Stimulated activated CD8-positive, alpha-beta memory T cell treated with anti-CD3 and anti-CD28 coated beads, Interleukin-12 subunit alpha, Interleukin-12 subunit beta, amount 100 ng/mL, for 24 hours (primary cell): ENCODE measurements around the gene DMD.
"Not testable (repeated sequence)": the region's sequence is repeated elsewhere in the genome, so short reads cannot be mapped to it uniquely, and the experiment has no call there.

ENCODE experiments used
- DNase-seq: peaks from one replicate; pipeline ENCODE4 v3.0.0-alpha.2; 2020; ENCODE audit errors: extremely low read depth

The DMD gene

GRCh38 chrX:32852203-32852602 lies 359.1 kb downstream of the DMD start:
- DNase-seq, result no peak

GRCh38 chrX:32851556-32851955 lies 359.8 kb downstream of the DMD start:
- DNase-seq, result no peak

DNA sequence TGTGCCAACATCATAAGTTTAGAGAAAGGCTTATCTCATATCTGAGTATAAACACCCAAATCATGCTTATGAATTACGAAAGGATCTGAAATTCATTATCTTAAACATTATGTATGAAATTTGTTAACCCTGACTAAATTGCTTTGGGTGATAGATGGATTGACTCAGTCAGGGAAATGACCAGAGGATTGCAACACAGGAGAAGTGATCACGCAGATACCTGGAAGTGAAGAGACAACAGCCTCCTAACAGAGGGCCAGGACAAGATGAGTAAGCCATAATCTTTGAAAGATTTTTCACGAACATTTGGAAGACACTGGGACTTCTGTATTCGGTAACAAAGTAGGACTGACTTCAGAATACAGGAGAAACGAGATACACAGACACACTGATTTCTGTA lies 363.4 kb downstream of the DMD start:
- DNase-seq, result no peak

DNA sequence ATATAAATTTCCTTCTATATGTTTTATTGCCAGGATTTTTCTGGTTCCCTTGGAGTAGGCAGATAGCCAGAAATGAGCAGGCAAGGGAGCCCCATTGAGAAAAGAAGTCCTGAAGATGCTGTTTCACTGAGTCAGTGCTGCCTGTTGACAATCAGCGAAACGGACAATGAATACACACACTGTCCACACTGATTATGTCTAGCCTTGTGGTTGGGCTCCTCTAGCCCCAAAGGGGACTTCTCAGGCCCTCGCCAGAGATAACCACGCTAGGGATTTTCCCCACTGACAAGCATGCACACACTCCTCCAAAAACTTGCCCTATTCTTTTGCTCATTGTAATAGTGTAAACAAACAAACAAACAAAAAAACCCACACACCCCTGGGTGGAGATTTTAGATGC lies 369.3 kb downstream of the DMD start:
- DNase-seq, result no peak

GRCh38 chrX:32839781-32840180 lies 371.6 kb downstream of the DMD start:
- DNase-seq, result no peak

DNA sequence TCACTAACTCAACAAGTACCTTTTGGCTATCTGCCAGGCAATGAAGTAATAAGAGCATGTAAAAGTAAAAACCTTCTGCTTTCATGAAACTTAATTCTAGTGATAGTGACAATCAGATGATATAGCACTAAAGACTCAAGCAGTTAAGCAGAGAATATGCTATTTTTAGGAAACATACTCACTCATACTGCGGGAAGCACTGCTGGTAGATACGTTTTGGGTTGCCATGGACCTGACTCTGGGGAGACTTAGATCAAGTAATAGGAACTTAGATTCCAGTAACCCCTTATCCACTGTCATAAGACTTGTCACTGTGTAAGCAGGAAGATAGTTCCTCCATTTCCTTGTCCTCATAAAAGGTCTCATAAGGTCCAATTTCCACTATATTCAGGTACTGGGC lies 386.3 kb downstream of the DMD start:
- no peak for DNase-seq

DNA sequence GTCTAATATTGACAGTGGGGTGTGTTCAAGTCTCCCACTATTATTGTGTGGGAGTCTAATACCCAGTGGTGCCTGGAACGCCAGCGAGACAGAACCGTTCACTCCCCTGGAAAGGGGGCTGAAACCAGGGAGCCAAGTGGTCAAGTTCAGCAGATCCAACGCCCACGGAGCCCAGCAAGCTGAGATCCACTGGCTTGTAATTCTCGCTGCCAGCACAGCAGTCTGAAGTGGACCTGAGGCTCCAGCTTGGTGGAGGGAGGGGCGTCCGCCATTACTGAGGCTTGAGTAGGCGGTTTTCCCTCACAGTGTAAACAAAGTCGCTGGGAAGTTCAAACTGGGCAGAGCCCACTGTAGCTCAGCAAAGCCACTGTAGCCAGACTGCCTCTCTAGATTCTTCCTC lies 407.3 kb downstream of the DMD start:
- no peak for DNase-seq

DNA sequence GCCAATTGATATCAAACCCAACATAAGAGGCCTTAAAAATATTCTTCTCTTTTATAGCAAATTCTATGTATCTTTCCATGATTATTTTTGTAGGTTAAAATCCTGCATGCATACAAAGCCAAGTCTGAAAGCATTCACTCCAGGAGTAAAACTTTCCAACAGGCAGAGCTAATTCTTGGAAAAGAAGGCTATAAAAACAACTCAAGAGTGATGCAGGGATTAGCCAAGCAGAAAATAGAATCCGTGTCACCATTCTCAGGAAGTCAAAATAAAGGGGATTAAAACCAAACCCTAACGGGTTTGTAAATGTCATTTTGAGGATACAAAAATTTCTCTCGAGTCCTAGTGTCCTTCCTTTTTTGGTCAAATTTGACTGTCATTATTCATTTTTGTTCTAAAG lies 412.4 kb downstream of the DMD start:
- DNase-seq, result no peak

DNA sequence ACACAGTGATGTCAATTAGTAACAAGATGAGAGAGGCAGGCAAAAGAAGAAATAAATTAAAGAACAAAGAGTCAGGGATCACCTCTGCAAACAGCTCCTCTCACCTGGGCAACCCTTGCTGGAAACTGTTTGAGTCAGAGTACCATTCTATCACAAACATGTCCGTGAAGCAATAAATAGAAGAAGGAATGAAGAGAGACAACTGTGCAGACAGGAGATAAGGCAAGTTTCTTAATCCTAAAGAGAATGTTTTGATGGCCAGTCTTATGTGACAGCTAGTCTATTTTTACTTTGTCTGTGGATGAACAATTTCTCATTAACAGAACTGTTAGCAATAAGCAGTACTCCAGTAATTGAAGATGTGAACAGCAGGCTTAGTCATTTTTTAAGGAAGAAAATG lies 422.4 kb downstream of the DMD start:
- no peak for DNase-seq

- DNase-seq, result no peak
Measured at GRCh38 chrX:32780109-32780508, 431.2 kb downstream of the DMD start.

- no peak for DNase-seq
Measured at GRCh38 chrX:32778965-32779364, 432.4 kb downstream of the DMD start.

GRCh38 chrX:32774966-32775365 lies 436.4 kb downstream of the DMD start:
- no peak for DNase-seq

DNA sequence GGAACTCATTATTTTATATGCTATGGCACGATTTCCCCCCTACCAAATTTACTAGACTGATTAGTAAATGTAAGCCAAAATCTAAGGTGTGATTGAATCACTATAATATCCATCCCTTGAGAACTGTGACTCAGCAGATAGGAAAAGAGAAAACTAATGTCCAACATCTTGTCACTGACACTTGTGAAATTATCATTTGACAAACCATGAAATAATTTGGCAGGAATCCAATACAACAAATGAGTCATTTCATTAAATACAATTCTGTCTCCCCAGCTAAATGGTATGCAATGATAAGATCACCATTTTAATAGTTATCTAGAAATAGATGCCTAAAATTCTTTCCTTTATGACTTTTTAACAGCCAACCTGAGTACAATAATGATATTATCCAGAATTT lies 462.3 kb downstream of the DMD start:
- DNase-seq, result no peak

DNA sequence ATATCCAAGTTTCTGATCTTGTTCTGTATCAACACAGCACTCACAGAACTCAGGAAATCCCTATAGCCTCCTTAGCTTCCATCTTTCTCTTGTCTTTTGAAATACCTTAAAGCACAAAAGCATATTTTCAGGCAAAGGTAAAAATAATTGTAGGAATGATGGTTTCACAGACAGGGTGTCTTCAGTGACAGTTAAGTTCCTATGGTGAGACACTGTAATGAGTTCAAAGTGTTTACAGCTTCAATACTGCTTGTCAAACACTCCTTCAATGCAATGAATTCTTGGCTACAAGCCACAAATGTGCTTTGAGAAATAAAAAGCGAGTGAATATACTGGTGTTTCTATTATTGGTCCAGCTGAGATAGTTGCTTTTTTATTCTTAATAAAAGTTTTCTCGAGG lies 466.0 kb downstream of the DMD start:
- no peak for DNase-seq

- no peak for DNase-seq
Measured at GRCh38 chrX:32744921-32745320, 466.4 kb downstream of the DMD start.

- DNase-seq, result no peak
Measured at GRCh38 chrX:32741910-32742309, 469.4 kb downstream of the DMD start.

DNA sequence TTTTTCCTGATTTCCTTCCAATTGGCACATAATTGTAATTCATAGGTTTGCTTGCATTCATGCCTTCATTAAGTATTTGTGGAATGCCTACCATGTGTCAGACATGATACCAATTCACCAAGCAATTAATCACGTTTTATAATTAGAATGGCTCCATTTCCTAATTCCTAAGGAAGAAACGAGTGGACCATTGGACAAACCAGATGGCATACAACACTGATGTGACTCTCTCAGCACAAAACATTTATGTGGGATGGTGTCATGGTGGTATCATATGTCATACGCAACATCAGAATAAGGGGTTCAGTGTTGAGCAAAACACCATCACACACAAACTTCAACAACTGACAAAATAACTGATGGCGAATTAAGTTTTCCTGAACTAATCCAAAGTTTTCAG lies 502.8 kb downstream of the DMD start:
- no peak for DNase-seq

- DNase-seq, result not testable (repeated sequence)
Measured at GRCh38 chrX:32705385-32705784, 506.0 kb downstream of the DMD start.

DNA sequence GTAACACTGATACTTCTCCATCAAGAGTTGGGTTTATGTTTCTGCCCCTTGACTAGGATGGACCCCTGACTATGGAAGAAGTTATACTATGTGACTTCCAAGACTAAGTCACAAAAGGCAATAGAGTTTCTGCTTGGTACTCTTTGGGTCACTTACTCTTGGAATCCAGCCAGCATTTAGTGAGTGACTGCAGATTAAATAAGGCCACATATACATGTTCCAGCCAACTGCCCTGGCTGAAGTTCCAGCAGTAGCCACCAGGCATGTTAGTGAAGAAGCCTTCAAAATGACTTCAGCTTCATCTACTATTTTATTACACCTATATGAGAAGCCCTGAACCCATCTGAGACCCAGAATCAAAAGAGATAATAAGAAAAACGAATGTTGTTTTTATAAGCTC lies 524.0 kb downstream of the DMD start:
- no peak for DNase-seq

GRCh38 chrX:32678487-32678886 lies 532.9 kb downstream of the DMD start:
- DNase-seq, result no peak

DNA sequence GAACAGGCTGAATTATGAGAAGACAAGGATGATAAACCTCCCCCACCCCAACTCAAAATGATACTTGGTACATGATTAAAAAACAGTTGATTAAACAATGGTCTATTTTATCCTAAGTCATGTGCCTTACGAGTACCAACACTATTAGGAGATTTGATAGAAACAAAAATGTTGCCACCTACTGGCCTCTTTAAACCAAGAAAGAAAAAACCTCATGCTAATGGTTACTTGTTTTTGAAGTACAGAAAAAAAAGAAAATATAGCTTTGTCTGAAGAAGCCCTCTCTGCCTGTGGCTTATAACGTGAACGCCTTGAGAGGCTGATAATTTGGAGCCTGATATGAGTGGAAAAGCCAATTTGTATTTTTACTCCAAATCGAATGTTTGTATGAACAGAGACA lies 538.2 kb downstream of the DMD start:
- no peak for DNase-seq

GRCh38 chrX:32662516-32662915 lies 548.8 kb downstream of the DMD start:
- DNase-seq, result no peak

- no peak for DNase-seq
Measured at GRCh38 chrX:32644476-32645245, 566.7 kb downstream of the DMD start.

GRCh38 chrX:32642283-32642682 lies 569.1 kb downstream of the DMD start:
- DNase-seq, result no peak
